Dermis blood vessel endothelial cell (primary cell): ENCODE results near the gene ARHGEF10L. TPM values are rescaled to one million over a fixed set of nuclear protein-coding genes. Genes with fewer than 3 reads are reported as not detected.

Experiments used
- DNase-seq: peaks from one replicate; pipeline ENCODE4 v3.0.0; 2010
- total RNA-seq: library from RNA; depleted of rRNA; stranded (reverse); fragments of >200 nt; gene quantifications from 2 replicates; pipeline ENCODE4 v1.2.3, GENCODE V29; 2014

Gene ARHGEF10L
- total RNA-seq, 1 donor from 2014 or later, result 0.85 TPM

GRCh38 chr1:17523321-17524041 is 16.0 kb upstream of the ARHGEF10L start:
- no peak for DNase-seq

GRCh38 chr1:17524645-17525044 is 14.9 kb upstream of the ARHGEF10L start:
- no peak for DNase-seq

- no peak for DNase-seq
These were observed 13.4 kb upstream of the ARHGEF10L start for GRCh38 chr1:17525996-17526686.

- no peak for DNase-seq
These were observed 12.2 kb upstream of the ARHGEF10L start for GRCh38 chr1:17527036-17527914.

GRCh38 chr1:17529381-17529780 is 10.1 kb upstream of the ARHGEF10L start:
- DNase-seq, result no peak

GRCh38 chr1:17531343-17531681 is 8.2 kb upstream of the ARHGEF10L start:
- no peak for DNase-seq

- no peak for DNase-seq
These were observed 7.6 kb upstream of the ARHGEF10L start for GRCh38 chr1:17531682-17532487.

- DNase-seq, result no peak
These were observed 6.3 kb upstream of the ARHGEF10L start for GRCh38 chr1:17533201-17533600.

- no peak for DNase-seq
These were observed 4.1 kb upstream of the ARHGEF10L start for GRCh38 chr1:17535300-17535936.

- DNase-seq, result no peak
These were observed 1.5 kb upstream of the ARHGEF10L start for GRCh38 chr1:17538010-17538409.

- no peak for DNase-seq
These were observed 925 bp upstream of the ARHGEF10L start for GRCh38 chr1:17538428-17539117.

- no peak for DNase-seq
These were observed 401 bp upstream of the ARHGEF10L start for GRCh38 chr1:17539118-17539476.

- no peak for DNase-seq
These were observed 930 bp downstream of the ARHGEF10L start for GRCh38 chr1:17540255-17541001.

GRCh38 chr1:17542645-17543044 is 3.1 kb downstream of the ARHGEF10L start:
- DNase-seq, result no peak

- DNase-seq, result no peak
These were observed 5.4 kb downstream of the ARHGEF10L start for GRCh38 chr1:17544776-17545350.

GRCh38 chr1:17545356-17545755 is 5.9 kb downstream of the ARHGEF10L start:
- peak; percentile 48 for DNase-seq

- no peak for DNase-seq
These were observed 7.6 kb downstream of the ARHGEF10L start for GRCh38 chr1:17546946-17547670.

- DNase-seq, result no peak
These were observed 9.9 kb downstream of the ARHGEF10L start for GRCh38 chr1:17549384-17549783.

- DNase-seq, result no peak
These were observed 11.5 kb downstream of the ARHGEF10L start for GRCh38 chr1:17550729-17551584.
